DMS79 treated with DMSO at 0.1 percent for 48 hours (cell line): ENCODE measurements around the gene VPS54.

ENCODE experiments used
- DNase-seq: peaks from one replicate; lab custom pipeline; 2025; lab: John Stamatoyannopoulos, UW

Gene VPS54

GRCh38 chr2:63845866-63846265, 173.4 kb downstream of the VPS54 start:
- no peak for DNase-seq

GRCh38 chr2:63844616-63845015, 174.6 kb downstream of the VPS54 start:
- DNase-seq: no peak

GRCh38 chr2:63843791-63844190, 175.4 kb downstream of the VPS54 start:
- no peak for DNase-seq

DNA sequence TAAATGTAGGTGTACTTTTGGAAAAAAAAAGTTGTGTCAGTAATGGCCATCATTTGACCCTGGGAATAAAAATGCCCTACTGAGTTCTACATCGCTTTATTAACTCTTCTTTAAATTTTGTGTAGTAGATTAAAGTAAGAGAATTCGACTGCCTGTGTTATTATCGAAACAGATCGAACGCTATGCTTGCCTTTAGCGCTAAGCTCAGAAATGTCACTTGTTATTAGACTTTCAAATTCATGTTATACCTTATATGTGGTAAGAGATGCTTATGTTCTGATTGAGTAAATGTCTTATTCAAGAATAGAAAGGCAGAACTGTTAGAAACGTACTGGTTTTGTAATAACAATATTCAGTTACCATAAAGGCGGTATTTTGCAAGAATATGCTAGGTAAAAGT, 176.1 kb downstream of the VPS54 start:
- no peak for DNase-seq

DNA sequence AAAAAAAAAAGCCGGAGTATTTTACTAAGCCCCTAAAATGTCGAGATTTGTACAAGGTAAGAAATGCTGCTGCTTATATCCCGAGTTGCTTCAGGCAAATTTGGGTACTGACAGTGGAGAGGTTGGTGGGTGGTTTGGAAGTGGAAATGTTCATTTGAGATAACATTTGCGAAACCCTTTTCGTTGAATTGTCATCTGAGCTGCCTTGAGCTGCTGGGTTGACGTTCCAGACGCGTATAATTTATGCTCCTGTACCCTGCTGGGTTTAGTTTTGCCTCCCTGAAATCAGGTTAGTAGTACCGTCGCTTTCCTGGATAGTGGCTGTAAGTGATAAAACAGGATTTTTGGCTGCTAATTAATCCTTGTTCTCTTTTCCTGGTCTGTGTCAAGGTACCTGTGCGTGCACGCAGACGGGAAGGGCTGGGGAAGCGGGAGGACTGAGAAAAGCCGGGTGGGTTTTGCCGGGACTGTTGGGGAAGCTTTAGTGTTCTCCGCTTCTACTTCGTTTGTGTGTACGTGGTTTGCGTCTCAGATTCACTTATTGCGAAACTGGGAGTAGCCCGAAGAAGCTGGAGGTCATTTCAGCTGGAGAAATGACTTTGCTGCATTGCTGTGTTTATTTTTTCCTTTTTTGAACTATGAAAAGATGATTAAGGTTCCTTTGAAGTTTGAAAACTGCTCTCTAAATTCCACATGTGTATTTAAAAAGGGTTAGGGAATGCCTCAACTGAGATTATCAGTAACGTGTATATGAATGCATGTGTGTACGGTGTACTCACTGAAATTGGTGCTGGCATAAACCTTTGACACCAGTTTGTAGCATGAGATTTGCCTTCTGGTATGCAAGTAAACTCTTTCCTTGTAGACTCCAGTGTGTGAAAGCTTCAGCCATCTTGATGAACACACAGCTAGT, 176.8 kb downstream of the VPS54 start:
- DNase-seq: peak; percentile 37
